GM18858 (cell line): ENCODE measurements around the gene CASKIN1.

Experiments used
- ATAC-seq: cut with Tn5 transposase; IDR thresholded peaks from one replicate; pipeline ENCODE4 v1.9.1; 2021; ENCODE audit not compliant: unreplicated experiment

The CASKIN1 gene

DNA sequence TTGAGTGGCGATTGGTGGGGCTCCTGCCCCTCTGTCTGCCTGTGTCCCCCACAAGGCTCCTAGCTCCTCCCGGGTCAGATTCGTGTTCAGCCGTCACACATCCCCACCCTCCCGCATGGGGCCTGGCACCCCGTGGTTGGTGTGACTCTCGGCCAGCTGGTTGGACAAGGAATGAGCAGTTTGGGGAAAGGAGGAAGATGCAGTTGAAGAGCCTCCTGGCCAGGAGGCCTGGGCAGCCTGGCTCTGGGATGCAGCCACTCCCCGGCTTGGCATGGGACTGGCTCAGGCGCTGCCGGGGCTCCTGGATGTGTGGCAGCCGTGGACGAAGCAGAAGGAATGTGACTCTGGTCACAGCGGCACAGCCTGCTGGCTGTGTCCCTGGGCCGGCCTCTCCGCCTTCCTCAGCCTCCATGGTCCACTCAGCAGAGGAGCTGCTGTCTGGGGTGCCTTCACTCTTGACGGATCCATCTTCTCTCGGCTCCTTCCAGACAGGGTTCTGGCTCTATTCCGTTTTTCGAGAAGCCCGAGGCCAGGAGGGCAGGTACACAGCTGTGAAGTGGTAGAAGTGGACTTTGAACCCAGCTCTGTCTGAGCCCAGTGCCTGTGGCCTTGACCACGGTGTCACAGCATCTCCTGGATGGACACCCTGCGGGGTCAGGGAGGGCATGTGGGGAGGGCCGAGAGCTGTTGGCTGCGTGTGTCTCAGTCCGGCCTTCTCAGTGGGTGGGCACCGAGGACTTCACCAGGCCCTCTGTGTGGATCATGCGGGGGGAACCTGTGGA is 38.7 kb downstream of the CASKIN1 start:
- no peak for ATAC-seq

DNA sequence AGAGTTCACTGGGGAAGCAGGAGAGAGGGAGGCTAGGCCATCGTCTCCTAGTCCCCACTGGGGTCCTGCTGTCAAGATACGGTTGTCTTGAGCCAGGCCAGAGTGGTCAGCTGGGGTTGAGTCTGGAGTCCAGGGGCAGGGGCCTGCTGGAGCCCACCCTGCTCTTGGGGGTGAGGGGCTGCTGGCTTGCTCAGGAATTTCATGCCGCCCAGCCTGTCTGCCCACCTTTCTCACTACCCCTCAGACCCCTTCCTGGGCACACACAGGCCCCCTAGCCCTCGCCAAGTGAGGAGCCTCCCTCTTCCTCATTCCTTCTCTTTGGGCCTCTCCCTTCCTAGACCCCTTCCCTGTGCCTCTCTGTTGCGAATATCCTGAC is 39.6 kb downstream of the CASKIN1 start:
- no peak for ATAC-seq

DNA sequence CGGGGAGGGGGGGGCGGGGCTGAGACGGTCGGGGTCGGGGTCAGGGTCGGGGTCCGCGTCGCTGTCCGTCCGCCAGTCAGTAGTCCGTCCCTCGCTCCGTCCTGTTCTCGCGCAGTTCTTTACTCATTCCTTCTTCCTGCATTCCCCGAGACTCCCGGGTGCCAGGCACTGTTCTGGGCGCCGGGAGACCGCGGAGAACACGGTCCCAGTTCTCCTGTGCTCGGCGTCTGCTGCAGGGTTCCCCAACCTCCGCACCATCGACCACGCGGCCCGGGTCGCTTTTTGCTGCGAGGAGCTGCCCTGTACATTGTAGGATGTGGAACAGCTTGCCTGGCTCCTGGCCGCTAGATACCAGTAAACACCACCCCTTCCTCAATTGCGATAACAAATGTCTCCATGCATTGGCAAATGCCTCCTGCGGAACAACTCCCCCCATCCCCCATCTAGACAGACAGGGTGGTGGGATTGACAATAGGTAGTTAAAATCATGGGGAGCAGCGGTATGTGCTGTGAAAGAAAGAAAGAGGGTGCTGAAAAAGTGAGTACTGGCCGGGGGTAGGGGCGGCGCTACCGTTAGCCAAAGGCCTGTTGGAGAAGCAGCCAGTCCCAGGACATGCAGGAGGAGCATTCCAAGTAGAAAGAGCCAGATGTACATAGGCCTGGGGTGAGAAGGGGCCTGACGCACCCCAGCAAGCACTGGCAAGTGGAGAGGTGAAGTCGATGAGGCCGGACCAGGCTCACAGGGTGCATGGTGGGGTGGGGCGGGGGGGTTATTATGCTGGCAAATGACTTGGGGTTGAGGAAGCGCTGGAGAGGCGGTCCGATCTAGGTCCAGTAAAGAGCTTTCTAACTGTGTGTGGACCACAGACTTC is 40.2 kb downstream of the CASKIN1 start:
- ATAC-seq: no peak

DNA sequence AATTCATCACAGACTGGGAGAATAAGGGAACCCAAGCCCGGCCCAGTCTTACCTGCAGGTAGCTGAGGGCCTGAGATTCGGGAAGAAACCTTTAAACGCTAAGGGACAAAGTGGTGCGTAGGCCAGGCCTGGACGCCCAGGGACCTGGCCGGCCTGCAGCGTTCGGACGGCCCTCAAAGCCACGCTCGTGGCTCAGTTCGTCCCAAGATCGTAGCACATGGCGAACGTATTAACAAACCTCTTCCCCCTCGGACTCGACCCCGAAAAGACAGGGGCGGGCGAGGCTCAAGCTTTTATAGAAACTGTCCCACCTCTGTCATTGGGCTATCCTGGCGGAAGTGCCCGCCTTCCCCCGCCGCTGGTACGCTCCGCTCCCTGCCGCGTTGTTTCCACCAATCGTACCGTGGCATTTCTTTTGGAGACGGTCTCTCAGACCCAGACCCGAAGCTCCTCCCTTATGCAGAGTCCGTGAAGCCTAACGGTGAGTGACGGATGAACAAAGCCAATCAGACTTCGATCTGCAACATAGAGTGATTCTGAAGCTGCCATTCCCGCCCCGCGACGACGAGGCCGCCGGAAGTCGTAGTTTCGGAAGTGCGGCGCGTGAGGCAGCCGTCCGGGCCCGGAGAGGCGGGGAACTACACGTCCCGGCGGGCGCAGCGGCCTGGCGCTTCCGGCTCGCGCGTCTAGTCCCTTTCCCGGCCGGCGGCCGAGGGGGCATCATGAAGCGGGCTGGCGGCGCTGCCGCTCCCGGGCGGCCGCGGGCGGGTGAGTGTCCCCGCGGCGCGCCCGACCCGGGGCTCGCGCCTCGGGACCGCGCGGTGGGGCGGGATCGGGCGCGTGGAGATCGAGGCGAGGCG is 41.1 kb downstream of the CASKIN1 start, which contains the start of gene TRAF7:
TRAF7 (plus strand) TSS at position 692 of the 860 bp plus-strand sequence. CDS start 8,139 bp downstream, outside the sequence.
- peak; percentile 90 for ATAC-seq

DNA sequence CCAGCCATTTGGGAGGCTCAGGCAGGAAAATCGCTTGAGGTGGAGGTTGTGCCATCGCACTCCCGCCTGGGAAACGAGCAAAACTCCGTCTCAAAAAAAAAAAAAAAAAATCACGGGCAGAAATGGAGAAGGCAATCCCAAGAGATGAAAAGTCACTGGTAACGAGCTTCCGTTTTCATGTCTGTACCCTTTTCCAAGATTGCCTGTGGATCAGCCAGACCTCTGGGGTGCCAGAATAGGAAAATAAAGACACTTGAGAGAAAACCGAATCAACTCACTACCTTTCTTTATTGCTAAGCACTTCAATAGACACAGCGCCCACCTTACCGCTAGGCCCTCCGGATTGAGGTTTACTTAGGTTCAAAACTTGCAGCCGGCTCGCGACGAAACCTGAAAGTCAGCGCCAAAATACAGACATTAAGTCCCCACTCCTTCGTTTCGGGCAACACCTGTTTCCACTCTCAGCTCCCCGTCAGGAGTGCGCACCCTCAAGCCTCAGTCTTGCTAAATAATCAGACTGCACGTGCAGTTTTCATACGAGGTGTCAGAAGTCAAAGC is 41.8 kb downstream of the CASKIN1 start:
- no peak for ATAC-seq

DNA sequence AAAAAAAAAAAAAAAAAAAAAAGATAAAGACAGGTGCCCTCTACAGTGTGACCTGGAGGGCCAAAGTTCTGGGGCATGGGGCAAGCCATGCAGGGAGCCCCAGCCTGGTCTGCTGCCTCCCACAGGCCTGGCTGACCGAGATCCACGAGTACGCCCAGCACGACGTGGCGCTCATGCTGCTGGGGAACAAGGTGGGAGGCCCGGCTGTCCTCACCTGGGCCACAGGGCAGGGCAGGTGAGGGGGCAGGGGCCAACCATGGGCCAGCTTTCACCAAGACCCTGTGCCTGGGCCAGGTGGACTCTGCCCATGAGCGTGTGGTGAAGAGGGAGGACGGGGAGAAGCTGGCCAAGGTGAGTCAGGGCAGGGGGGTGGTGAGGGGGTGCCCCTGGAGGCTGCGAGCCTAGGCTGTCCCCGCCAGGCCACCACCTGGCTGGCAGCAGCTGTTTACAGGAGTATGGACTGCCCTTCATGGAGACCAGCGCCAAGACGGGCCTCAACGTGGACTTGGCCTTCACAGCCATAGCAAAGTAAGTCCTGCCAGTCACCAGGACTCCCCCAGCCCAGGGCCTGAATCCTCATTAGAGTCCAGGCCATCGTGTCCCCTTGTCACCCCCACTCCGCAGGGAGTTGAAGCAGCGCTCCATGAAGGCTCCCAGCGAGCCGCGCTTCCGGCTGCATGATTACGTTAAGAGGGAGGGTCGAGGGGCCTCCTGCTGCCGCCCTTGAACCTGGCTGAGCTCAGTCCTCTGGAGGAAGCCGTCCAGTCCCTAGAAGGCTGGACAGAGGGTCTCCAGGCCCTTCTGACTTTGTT is 43.5 kb downstream of the CASKIN1 start:
- ATAC-seq: no peak

DNA sequence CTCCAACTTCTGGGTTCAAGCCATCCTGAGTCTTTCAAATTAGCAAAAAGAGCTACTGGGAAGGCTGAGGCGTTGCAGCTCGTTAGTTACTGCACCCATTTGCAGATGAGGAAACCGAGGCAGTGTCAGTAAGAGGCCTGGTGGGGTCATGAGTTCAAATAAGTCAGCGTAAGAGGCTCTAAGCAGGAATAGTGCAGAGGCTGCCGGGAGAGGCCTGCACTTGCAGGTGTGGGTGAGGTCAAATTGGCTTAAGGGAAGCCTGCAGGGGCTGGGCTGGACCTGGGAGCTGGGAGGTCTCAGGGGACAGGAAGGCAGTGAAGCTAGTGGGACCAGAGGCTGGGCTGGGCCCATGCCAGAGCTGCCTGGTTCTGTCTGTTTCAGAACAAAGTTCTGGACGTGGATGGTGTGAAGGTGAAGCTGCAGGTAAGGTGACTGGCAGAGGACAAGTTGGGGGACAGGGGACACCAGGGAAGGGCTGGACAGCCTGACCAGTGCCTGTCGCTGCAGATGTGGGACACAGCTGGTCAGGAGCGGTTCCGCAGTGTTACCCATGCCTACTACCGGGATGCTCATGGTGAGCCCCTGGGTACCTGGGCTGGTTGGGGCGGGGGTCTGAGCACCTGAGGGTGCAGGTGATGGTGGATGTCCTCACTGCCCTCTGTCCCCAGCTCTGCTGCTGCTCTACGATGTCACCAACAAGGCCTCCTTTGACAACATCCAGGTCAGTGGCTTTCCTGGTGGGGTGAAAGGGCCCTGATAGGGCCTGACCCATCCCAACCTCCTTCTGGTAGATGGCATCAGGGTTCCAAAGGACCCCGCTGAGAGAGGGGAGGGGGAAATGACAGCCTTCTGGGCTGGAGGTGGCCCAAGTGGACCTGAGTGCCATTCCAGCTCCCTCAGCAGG is 45.0 kb downstream of the CASKIN1 start:
- no peak for ATAC-seq

DNA sequence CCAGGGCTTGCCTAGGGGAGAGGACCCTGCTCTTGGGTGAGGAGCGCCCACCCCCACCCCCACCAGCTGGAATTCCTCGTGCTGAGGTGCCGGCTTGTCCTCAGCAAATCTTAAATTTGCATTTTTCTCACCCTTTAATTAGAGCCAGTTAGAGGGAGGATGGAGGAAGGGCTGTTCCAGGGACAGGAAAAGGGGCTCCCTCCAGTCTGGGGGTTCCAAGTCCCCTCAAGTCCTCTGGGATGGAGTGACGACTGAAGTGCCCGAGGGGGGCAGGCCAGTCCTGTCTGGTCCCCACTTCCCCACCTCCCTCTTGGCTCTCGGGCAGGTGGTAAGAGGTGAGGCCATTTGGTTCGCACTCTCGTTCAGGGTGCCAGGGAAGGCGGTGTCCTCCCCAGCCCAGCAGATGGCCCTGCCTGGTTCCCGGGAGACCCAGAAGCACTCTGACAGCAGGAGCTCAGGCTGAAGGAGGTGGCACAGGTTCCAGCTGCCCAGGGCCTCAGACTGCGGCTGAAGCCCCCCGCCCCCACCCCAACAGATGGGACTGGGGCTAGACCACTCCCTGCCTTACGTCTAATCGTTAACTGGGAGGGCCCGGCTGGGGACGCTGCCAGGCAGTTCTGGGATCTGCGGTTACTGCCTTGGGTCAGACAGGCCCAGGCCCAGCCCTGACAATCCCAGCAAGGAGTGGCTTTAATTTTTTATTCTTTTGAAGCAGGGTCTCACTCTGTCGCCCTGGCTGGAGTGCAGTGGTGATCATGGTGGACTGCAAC is 45.8 kb downstream of the CASKIN1 start:
- no peak for ATAC-seq

DNA sequence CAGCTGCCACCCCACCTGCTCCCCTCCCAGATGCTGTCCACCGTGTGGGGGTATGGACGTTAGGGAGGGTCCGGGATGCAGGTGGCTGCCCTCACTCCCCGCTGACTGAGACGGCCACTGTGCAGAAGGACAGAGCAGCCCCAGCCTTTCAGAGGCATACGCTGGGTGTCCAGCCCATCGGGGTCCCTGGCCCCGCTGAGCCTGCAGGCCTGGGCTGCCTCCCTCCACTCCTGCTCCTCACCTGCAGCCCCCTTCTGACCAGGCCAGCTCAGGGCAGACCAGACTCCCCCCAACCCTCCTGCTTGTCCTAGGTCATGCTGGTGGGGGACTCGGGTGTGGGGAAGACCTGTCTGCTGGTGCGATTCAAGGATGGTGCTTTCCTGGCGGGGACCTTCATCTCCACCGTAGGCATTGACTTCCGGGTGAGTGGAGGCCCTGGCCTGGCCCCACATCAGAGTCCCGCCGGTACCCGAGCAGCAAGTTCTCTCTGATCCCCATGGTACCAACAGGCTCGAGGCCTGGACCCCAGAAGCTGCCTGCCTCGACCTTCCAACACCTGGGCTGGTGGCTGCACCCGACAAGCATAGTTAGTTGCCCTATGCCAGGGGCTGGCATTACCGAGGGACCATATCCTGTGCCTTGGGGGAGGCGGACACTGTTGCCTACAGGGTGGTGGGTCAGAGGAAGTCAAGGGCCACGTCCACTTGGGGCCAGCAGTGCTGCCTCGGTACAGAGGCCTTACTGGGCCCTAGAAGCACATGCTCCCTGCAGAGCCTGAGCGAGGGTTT is 46.6 kb downstream of the CASKIN1 start:
- no peak for ATAC-seq

DNA sequence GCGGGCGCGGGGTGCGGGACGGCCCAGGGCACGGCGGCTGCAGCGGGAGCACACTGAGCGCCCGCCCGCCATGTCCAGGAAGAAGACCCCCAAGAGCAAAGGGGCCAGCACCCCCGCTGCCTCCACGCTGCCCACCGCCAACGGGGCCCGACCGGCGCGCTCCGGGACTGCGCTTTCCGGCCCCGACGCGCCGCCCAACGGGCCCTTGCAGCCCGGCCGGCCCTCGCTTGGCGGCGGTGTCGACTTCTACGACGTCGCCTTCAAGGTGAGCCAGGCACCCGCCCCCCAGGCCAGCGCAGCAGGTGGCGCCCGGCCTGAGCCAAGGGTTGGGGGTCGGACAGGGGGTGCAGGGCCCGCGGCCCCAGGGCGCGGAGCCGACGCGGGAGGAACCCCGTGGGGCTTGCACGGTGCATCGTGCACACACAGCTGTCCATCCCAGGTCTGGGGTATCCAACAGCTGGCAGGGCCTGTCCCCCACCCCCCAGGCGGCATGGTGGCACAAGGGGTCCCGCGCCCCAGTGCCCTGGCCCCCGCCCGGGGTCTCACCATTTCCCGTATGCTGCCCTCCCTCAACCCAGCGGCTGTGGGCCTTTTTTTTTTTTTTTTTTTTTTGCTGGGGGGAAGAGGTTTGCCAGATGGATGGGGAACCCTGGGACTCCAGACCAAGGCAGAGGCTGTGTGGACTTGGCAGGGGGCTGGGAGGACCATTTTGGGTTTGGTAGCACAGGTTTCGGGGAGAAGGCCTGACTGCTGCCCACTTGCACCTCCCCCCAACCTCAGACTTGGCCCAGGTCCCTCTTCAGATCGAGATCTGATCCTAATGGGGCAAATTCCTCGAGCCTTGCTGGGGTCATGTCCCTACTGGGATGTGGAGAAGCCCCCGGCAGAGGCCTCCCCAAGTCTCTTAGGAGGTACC is 47.4 kb downstream of the CASKIN1 start:
- no peak for ATAC-seq

DNA sequence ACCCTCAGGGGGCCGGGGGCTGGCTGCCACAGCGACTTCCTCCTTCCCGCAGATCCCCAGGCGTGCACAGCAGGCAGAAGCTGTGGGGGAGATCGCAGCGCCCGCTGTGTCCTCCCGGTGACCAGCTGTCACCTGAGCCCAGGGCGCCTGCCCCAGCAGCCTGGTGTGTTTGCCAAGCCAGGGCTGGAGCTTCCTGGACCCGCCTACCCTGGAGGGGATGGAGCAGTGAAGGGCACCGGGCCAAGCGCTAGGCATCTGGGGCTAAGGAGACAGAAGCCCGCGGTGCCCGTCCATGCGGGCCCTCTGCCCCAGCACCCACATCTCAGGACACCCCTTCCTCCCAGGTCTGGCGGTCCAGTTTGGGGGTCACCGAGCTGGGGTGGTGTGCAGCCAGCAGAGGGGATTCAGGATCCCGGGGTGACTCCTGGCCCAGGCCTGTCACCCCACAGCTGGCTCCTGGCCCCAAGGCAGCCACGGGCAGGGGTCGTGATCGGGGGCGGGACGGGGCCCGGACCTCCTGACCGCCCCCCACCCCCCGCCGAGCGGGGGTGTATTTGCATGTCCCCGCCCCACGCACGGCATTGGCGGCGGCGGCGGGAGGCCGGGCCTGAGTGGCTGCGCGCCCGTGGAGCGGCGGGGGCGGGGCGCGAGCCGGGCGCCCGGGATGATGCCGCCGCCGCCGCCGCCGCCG is 48.3 kb downstream of the CASKIN1 start, which contains the start of gene RAB26:
RAB26 (plus strand) TSS at position 645 of the 691 bp plus-strand sequence. CDS start 159 bp downstream, outside the sequence.
- no peak for ATAC-seq

DNA sequence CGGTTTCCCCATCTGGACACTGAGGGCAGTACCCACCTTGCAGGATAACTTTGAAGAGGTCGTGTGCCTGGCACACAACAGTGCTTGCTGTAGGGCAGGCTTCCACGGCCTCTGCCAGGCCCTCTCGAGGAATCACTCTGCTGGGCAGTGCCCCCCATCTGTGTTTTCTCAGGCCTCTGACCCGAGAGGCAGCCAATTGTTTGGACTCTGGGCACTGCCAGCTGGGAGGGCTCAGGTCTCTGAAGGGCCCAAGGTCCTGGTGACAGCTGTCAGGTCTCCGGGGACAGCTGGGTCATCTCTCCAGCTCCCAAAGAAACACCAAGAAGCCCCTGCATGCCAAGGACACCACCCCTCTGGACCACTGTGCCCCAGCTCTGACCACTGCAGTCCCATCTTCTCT is 49.0 kb downstream of the CASKIN1 start:
- ATAC-seq: no peak

DNA sequence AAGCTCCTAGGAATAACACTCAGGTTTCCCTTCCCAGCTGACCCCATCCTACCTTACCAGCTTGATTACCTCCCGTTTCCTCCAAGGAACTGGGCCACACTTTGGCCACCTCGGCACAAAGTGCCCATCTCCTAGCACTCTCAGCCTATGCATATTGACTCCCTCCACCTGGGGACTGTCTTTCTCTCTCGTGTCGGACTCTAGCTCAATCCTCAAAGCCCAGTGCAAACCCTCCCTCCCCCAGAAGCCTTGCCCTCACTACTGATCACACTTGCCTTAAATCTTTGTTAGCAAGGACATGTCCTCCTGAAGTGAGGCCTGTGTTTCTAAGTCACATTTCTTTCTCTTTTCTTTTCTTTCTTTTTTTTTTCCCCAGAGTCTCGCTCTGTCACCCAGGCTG is 50.6 kb downstream of the CASKIN1 start:
- ATAC-seq: no peak

DNA sequence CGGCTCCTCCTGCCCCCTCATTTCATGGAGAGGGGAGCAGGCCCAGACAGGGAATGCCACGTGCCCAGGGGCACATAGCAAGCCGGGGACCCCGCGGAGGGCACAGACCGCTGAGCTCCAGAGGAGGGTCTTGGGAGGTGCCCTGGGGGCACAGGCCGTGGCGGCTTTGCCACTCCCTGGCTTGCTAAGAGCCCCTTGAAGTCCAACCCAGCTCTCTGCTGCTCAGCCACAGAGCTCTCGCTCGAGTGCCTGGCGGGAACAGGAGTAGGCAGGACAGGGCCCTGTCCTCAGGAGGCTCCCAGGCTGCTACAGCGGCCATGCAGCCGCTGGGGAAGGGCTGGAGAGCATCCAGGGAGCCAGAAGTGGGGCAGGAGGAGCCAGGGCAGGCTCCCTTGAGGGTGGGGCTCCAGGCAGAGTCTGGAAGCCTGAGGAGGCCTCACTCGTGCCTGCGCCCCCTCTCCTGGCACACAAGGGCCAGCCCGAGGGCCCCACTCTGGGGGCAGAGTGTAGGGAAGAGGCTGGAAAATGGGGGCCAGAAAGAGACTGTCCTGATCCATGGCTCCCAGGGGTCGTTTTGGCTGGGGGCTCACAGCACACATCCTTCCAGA is 52.4 kb downstream of the CASKIN1 start:
- no peak for ATAC-seq
